Pancreas (tissue), 10 donors: ENCODE measurements around the gene ASIC2. TPM values are rescaled to one million over a fixed set of nuclear protein-coding genes. Genes with fewer than 3 reads are reported as not detected.

Source experiments
- ATAC-seq, 4 donors: fragments of 200-7000 bp; cut with Tn5 transposase; one replicate each; pipeline versions ENCODE4 v1.8.0 to v1.9.1; 2020; ENCODE audit warnings: mild to moderate bottlenecking in 4 of 4, moderate library complexity in 4 of 4
- DNase-seq, 6 donors: peaks; one replicate each; pipeline ENCODE4 v3.0.0-alpha.2; 2020
- FAIRE-seq: peaks from 2 replicates; lab custom pipeline; 2012; peaks lifted over from hg19 to GRCh38; lab: Jason Lieb, UNC
- H3K27ac ChIP-seq, 4 donors: fragments of 200-600 bp; sonication (generic); 1 replicate in 3 of 4; 2 replicates in 1 of 4; pipeline versions ENCODE4 v1.5.0 to v1.8.0; 2020
- H3K27me3 ChIP-seq, 4 donors: fragments of 200-600 bp; one replicate each; pipeline ENCODE4 v1.8.0; 2021
- H3K36me3 ChIP-seq, 3 donors: fragments of 200-600 bp; sonication (generic) in 1 of 3; one replicate each; pipeline versions ENCODE4 v1.5.0 to v1.8.0; 2020 to 2021
- H3K4me1 ChIP-seq, 3 donors: fragments of 200-600 bp; one replicate each; pipeline ENCODE4 v1.8.0; 2021
- H3K4me3 ChIP-seq, 4 donors: fragments of 200-600 bp; sonication (generic) in 2 of 4; one replicate each; pipeline versions ENCODE4 v1.5.0 to v1.8.0; 2020 to 2021
- H3K9me3 ChIP-seq, 4 donors: fragments of 200-600 bp; one replicate each; pipeline ENCODE4 v1.8.0; 2021
- CTCF ChIP-seq, 4 donors: fragments of 200-600 bp; sonication (generic) in 3 of 4; IDR thresholded peaks; one replicate each; pipeline versions ENCODE4 v1.5.0 to v1.8.0; 2021; ENCODE audit warnings: antibody characterized with exemption in 4 of 4
- WGBS, 2 donors: extraction: QIAGEN DNeasy Blood & Tissue Kit; methylation state at CpG; one replicate each; pipeline ENCODE4 v1.1.7; 2013; 5-methylcytosine and 5-hydroxymethylcytosine counted together
- intact Hi-C, 3 donors: fragments of 100-400 bp; cut with DNase I; formaldehyde crosslinking; loops; one replicate each; pipeline versions ENCODE4 v1.11.1 to v1.14.2; 2022
- polyA plus RNA-seq, 2 donors: library from polyadenylated mRNA; stranded (reverse); fragments of 200-250 nt; gene quantifications; one replicate each; pipeline ENCODE4 v1.2.3, GENCODE V29; 2013
- total RNA-seq, 6 donors: library from RNA; stranded (reverse); fragmentation: NEBNext Ultra II Directional in 4 of 6; extraction: Animal tissue kit (Norgen Biotek cat#: 25700) in 4 of 6; gene quantifications; one replicate each; pipeline versions ENCODE4 v1.2.1 to v1.2.4, GENCODE V29; 2021 to 2023
- donor health status: healthy with polysubstance abuse.
- donor health status: DM: no; HTN: no; CAD: no; lungs with moderate emphysema.
- donor health status: DM: no; HTN: no; CAD: no.
- donor health status: control.
- donor health status: control.
- donor health status: Bipolar disorder and iron deficiency.
- donor health status: DM: yes; HTN: yes; CAD: no.
- donor health status: DM: no; HTN: no; CAD: no.
- donor health status: DM: no; HTN: no; CAD: no.
- donor health status: DM: yes; HTN: yes; CAD: no.

Gene ASIC2
- total and polyA plus RNA-seq, 8 donors: 0.09 to 0.14 (median 0.09) TPM; not detected in 5

DNA sequence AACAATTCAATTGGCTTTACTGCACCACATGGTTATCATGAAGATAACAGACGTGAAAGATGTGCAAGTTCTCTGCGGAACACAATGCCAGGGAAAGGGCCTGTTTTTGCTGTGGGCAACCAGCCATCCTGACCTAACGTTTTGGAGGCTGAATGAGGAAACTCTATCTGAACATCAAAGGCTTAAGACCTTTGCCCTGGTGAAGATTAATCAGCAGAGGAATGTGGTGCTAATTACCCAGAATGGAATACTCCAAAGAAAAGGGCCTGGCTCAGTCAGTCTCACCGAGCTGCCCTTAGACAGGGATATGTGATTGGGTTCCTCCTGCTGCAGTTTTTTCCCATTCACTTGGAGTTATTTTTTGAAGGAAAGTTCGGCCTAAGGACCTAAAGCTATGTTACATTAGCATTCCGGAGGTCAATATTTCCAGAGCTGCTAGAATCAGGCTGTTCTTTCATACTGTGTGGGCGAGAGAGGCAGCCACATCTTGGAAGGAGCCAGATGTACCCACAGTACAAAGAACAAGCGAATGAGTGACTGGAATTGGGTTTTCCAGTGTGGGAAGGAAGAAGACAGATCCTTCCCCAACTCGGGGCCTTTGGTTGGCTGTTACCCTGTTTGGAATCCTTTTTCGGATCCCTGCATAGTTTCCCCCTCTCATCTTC is 15.5 kb downstream of the ASIC2 start:
- 49 to 55% methylated on average over 10 of the region's 10 CpGs for WGBS, 2 donors
- Histone ChIP-seq H3K4me1 (no peaks in the 10 kb centered on the region), H3K27ac (no peak overlapping the region), H3K4me3 (no peak overlapping the region), H3K9me3 (no peaks in the 10 kb centered on the region), H3K36me3 (no peaks in the 10 kb centered on the region), H3K27me3 (no peaks in the 10 kb centered on the region)
- DNase-seq: peak in 3 of 6 donors; percentile 8 to 37 (median 30)
- intact Hi-C loops: no loop called here
- ATAC-seq: peak; percentile 34 to 75 (median 68)
- FAIRE-seq: no peak
- TF ChIP-seq CTCF (IDR thresholded peaks at IDR 0.05): no peak

DNA sequence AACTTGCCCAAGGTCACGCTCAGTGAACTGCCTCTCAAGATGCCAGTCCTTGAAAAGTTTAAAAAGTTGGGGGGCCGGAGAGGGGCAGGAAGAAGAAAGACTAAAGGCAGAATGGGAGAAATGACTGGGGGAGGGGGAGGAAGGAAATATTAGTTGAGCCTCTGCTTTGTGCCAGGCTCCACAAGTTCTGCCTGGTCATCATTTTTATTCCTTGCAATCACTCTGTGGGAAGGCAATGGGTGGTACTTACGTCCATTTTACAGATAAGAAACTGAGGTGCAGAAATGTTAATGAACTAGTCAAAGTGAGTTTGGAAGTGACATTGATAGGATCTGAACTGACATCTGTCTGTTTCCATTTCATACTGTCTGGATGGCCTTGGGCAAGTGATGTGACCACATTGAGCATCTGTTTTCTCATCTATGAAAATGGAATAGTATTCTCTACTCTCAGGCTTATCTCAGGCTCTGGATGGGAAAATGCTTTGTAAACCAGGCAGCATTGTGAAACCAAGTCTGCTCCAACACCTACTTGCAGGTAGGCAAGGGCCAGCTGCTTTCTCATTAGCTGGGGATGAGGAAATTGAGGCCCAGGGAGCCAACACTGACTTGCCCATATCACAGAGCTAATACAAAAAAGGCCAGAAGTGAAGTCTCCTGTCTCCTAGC is 19.2 kb downstream of the ASIC2 start:
- no peak for TF ChIP-seq CTCF (IDR thresholded peaks at IDR 0.05)
- Histone ChIP-seq H3K9me3 (no peaks in the 10 kb centered on the region), H3K4me3 (no peak overlapping the region), H3K27me3 (no peaks in the 10 kb centered on the region), H3K27ac (no peak overlapping the region), H3K4me1 (no peaks in the 10 kb centered on the region), H3K36me3 (no peaks in the 10 kb centered on the region)
- WGBS, 2 donors: 58 to 68% methylated on average over 3 of the region's 3 CpGs
- FAIRE-seq (no peak), ATAC-seq (no peak), DNase-seq (no peak)
- intact Hi-C loops: no loop called here

DNA sequence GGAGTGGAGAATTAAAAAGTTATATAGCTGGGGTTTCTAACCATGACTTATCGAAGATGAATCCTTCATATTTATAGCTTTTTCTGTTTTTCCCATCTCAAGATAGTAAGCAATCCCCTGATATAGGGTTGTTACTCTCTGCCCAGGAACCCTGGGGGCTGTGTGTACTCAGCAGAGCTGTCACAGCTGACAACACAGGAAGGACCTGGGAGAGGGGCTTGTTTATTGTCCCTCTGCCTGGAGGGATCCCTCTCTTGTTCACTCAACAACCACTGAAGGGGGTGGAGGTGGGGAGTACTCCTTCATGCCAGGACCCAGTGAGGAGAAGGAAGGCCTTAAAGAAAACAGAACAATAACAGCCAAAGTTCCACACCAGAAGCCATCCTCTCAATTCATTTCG is 19.8 kb downstream of the ASIC2 start:
- Histone ChIP-seq H3K27ac (no peak overlapping the region), H3K4me1 (no peaks in the 10 kb centered on the region), H3K4me3 (no peak overlapping the region), H3K9me3 (no peaks in the 10 kb centered on the region), H3K36me3 (no peaks in the 10 kb centered on the region), H3K27me3 (no peaks in the 10 kb centered on the region)
- no peak for DNase-seq
- 59 to 61% methylated on average over 2 of the region's 2 CpGs for WGBS, 2 donors
- ATAC-seq: no peak
- FAIRE-seq: no peak
- no peak for TF ChIP-seq CTCF (IDR thresholded peaks at IDR 0.05)
- intact Hi-C loops: no loop called here

DNA sequence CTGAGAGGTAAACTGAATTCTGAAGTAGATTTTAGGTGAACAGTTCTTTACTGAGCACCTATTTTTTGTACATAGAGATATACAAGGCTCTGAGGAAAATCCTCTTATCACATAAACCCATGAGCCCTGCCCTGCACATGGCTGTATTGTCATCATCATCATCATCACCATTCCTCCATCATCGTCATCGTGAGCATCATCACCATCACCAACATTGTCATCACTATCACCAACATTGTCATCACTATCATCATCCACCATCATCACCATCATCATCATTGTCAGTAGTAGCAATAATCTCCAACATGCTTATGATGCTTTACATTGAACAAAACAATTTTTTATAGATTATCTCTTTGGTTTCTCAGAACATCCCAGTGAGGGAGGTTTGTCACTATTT is 20.7 kb downstream of the ASIC2 start:
- intact Hi-C loops: no loop called here
- no peak for TF ChIP-seq CTCF (IDR thresholded peaks at IDR 0.05)
- Histone ChIP-seq H3K27ac (no peak overlapping the region), H3K36me3 (no peaks in the 10 kb centered on the region), H3K9me3 (no peaks in the 10 kb centered on the region), H3K4me3 (no peak overlapping the region), H3K27me3 (no peaks in the 10 kb centered on the region), H3K4me1 (no peaks in the 10 kb centered on the region)
- DNase-seq (no peak), ATAC-seq (no peak), FAIRE-seq (no peak)
- WGBS, 2 donors: 80 to 89% methylated on average over 2 of the region's 2 CpGs
